ENCODE results near the gene ITGB2. TPM values are rescaled to one million over a fixed set of nuclear protein-coding genes. Genes with fewer than 3 reads are reported as not detected.

Gene ITGB2
- total RNA-seq, 1 donor from 2014 or later = 18.6 TPM

DNA sequence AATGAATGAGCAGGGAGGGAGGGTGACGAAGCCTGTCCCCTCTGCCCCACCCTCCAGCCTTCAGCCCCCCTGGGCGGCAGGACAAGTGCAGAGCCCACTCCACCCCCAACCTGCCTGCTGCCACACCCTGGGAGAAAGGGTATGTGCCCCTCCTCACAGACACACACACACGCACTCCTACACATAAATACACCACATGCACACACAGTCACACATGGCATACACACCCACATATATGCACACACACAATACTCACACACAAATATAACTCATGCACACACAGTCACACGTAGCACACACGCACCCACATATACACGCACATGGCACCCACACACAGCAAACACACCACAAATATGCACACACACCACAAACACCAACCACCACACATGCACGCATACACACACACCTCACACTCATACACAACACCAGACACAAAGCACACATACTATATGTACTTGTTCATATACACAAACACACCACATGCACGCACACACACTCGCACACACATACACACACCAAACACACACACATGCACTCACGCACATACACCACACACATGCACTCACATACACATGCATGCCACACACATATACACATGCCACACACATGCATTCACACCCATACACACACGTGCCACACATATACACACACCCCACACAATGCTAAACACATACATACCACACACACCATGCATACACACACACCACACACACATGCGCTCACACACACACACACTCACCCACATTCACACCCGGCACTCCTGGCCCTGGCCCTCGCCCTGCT lies 16.4 kb downstream of the ITGB2 start:
- no peaks in the 10 kb centered on the region for H3K4me1 ChIP-seq
- H3K4me3 ChIP-seq = no peak overlapping the region
- no peaks in the 10 kb centered on the region for H3K9me3 ChIP-seq (replicated peaks)
- DNase-seq = no peak
- no peak overlapping the region for H3K27ac ChIP-seq (replicated peaks)
- no peak for TF ChIP-seq CTCF (IDR thresholded peaks at IDR 0.05; ENCODE audit: borderline replicate concordance)
- H3K36me3 ChIP-seq = no peaks in the 10 kb centered on the region
- H3K27me3 ChIP-seq (ENCODE audit: low read depth) = peaks cover 15% of the 10 kb centered on the region
- intact Hi-C loops (cut with micrococcal nuclease) = no loop called here

GRCh38 chr21:44903689-44904088 lies 17.0 kb downstream of the ITGB2 start:
- intact Hi-C loops (cut with micrococcal nuclease) = no loop called here
- Histone ChIP-seq H3K9me3 (replicated peaks) (no peaks in the 10 kb centered on the region), H3K4me1 (no peaks in the 10 kb centered on the region), H3K4me3 (no peak overlapping the region), H3K36me3 (no peaks in the 10 kb centered on the region), H3K27me3 (ENCODE audit: low read depth) (peaks cover 19% of the 10 kb centered on the region), H3K27ac (replicated peaks) (no peak overlapping the region)
- TF ChIP-seq CTCF (IDR thresholded peaks at IDR 0.05; ENCODE audit: borderline replicate concordance) = no peak
- peak; percentile 8 for DNase-seq

DNA sequence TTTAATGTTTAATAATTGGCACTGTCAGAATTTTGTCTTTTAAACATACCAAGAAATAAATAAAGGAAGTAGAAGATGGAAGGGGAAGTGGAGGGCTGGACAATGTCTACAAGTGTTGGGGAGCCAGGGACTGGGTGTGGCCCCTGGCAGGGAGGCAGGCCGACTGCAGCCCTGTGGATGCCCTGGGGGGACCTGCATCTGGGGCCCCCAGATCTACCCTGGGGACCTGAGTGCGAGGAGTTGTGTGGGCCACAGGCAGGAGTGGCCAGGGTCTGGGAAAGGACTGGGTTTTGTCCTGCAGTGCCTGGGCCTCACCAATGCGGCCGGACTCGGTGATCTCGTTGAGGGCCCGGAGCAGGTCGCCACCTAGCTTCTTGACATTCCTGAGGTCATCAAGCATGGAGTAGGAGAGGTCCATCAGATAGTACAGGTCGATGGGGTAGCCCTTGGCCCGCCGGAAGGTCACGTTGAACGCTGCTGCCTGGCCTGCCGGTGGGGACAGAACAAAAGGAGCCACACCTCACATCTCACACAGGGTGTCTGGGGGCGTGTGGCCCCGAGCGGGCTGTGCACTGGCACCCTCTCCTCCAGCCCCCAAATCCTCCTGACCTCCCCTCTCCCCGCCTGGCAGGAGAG lies 17.5 kb downstream of the ITGB2 start:
- intact Hi-C loops (cut with micrococcal nuclease) = no loop called here
- DNase-seq = peak; percentile 16
- Histone ChIP-seq H3K9me3 (replicated peaks) (no peaks in the 10 kb centered on the region), H3K36me3 (no peaks in the 10 kb centered on the region), H3K4me3 (no peak overlapping the region), H3K27me3 (ENCODE audit: low read depth) (peaks cover 19% of the 10 kb centered on the region), H3K27ac (replicated peaks) (no peak overlapping the region), H3K4me1 (no peaks in the 10 kb centered on the region)
- TF ChIP-seq CTCF (IDR thresholded peaks at IDR 0.05; ENCODE audit: borderline replicate concordance) = no peak

- no peak overlapping the region for H3K27ac ChIP-seq (replicated peaks)
- H3K9me3 ChIP-seq (replicated peaks) = no peaks in the 10 kb centered on the region
- peak; percentile 11 for DNase-seq
- intact Hi-C loops (cut with micrococcal nuclease) = no loop called here
- no peaks in the 10 kb centered on the region for H3K4me1 ChIP-seq
- no peak for TF ChIP-seq CTCF (IDR thresholded peaks at IDR 0.05; ENCODE audit: borderline replicate concordance)
- peaks cover 25% of the 10 kb centered on the region for H3K27me3 ChIP-seq (ENCODE audit: low read depth)
- H3K4me3 ChIP-seq = no peak overlapping the region
- no peaks in the 10 kb centered on the region for H3K36me3 ChIP-seq
Measured at GRCh38 chr21:44902268-44903049, 18.2 kb downstream of the ITGB2 start.

DNA sequence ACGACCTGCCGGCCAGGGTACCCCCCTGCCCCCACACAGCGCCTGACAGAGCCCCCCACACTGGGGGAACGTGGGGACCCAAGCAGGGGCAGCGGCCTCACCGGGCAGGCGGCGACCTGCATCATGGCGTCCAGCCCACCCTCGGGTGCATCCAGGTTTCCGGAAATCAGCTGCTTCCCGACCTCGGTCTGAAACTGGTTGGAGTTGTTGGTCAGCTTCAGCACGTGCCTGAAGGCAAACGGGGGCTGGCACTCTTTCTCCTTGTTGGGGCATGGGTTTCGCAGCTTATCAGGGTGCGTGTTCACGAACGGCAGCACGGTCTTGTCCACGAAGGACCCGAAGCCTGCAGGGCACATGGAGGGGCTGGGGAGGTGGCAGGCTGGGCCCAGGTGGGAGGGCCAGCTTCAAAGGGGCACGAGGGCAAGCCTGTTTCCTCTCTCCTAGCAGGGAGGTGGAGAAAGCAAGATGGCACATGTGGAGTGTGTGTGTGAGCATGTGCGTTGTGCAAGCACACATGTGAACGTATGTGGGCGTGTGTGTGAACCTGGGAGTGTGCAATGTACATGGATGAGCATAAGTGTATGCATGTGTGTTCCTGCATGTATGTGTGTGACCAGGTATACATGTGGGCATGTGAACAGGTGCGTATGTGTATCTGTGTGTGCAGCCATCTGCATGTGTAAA lies 19.2 kb downstream of the ITGB2 start:
- peaks cover 26% of the 10 kb centered on the region for H3K27me3 ChIP-seq (ENCODE audit: low read depth)
- intact Hi-C loops (cut with micrococcal nuclease) = no loop called here
- TF ChIP-seq CTCF (IDR thresholded peaks at IDR 0.05; ENCODE audit: borderline replicate concordance) = no peak
- no peaks in the 10 kb centered on the region for H3K4me1 ChIP-seq
- H3K27ac ChIP-seq (replicated peaks) = no peak overlapping the region
- no peaks in the 10 kb centered on the region for H3K36me3 ChIP-seq
- H3K4me3 ChIP-seq = no peak overlapping the region
- no peaks in the 10 kb centered on the region for H3K9me3 ChIP-seq (replicated peaks)
- DNase-seq = no peak

Data from left ventricle myocardium inferior (tissue), 1 donor.